GM23248 (cell line): ENCODE measurements around the gene ZNF33B. TPM values are rescaled to one million over a fixed set of nuclear protein-coding genes. Genes with fewer than 3 reads are reported as not detected.

Experiments used
- DNase-seq: peaks from one replicate; pipeline ENCODE4 v3.0.0-alpha.2; 2015
- H2AFZ ChIP-seq: fragments of 200-600 bp; sonication (generic); 2 replicates; pipeline ENCODE4 v1.6.1; 2016; ENCODE audit warnings: antibody characterized with exemption
- H3F3A ChIP-seq: fragments of 200-600 bp; sonication (generic); 2 replicates; pipeline ENCODE4 v1.6.1; 2016; ENCODE audit warnings: mild to moderate bottlenecking, antibody characterized with exemption, mixed run types; ENCODE audit not compliant: insufficient read depth
- H3K27ac ChIP-seq: fragments of 200-600 bp; sonication (generic); 2 replicates; pipeline ENCODE4 v1.5.1; 2016; ENCODE audit warnings: mild to moderate bottlenecking
- H3K27me3 ChIP-seq: fragments of 200-600 bp; sonication (generic); replicated peaks from 2 replicates; pipeline ENCODE4 v1.6.1; 2016; ENCODE audit warnings: mild to moderate bottlenecking; ENCODE audit not compliant: insufficient read depth
- H3K36me3 ChIP-seq: fragments of 200-600 bp; sonication (generic); 2 replicates; pipeline ENCODE4 v1.6.1; 2016; ENCODE audit warnings: low read depth, mild to moderate bottlenecking
- H3K4me1 ChIP-seq: fragments of 200-600 bp; sonication (generic); 2 replicates; pipeline ENCODE4 v1.6.1; 2016; ENCODE audit warnings: mild to moderate bottlenecking; ENCODE audit not compliant: insufficient read depth
- H3K4me2 ChIP-seq: fragments of 200-600 bp; sonication (generic); one replicate; pipeline ENCODE4 v1.6.1; 2016; ENCODE audit warnings: mild to moderate bottlenecking; ENCODE audit not compliant: unreplicated experiment
- H3K4me3 ChIP-seq: fragments of 200-600 bp; sonication (generic); 2 replicates; pipeline ENCODE4 v1.5.1; 2016; ENCODE audit warnings: mild to moderate bottlenecking
- H3K79me2 ChIP-seq: fragments of 200-600 bp; sonication (generic); 2 replicates; pipeline ENCODE4 v1.6.1; 2016; ENCODE audit warnings: mild to moderate bottlenecking; ENCODE audit not compliant: insufficient read depth
- H3K9ac ChIP-seq: fragments of 200-600 bp; sonication (generic); 2 replicates; pipeline ENCODE4 v1.6.1; 2016; ENCODE audit warnings: mild to moderate bottlenecking
- H3K9me2 ChIP-seq: fragments of 200-600 bp; sonication (generic); 2 replicates; pipeline ENCODE4 v1.6.1; 2016; ENCODE audit warnings: mixed run types, mild to moderate bottlenecking, moderate library complexity; ENCODE audit not compliant: insufficient read depth
- H3K9me3 ChIP-seq: fragments of 200-600 bp; sonication (generic); one replicate; pipeline ENCODE4 v1.6.1; 2017; ENCODE audit warnings: low read depth
- H4K20me1 ChIP-seq: fragments of 200-600 bp; sonication (generic); 2 replicates; pipeline ENCODE4 v1.6.0; 2016; ENCODE audit not compliant: insufficient read depth
- EZH2 ChIP-seq: fragments of 200-600 bp; sonication (generic); IDR thresholded peaks from 2 replicates; pipeline ENCODE4 v1.6.1; 2018; ENCODE audit warnings: antibody characterized with exemption, mild to moderate bottlenecking; ENCODE audit not compliant: insufficient read depth, poor library complexity, severe bottlenecking
- EZH2phosphoT487 ChIP-seq: fragments of 200-600 bp; sonication (generic); IDR thresholded peaks from 2 replicates; pipeline ENCODE4 v1.6.1; 2018; ENCODE audit warnings: antibody characterized with exemption, moderate library complexity, mild to moderate bottlenecking, low read depth; ENCODE audit not compliant: insufficient read depth
- WGBS, 2 experiments: methylation state at CpG; one replicate each; pipeline ENCODE4 v1.1.6; 2015 to 2017; ENCODE audit warnings: low lambda C conversion rate in 2 of 2, low coverage in 1 of 2; ENCODE audit errors: missing lambda C conversion rate in 2 of 2; 5-methylcytosine and 5-hydroxymethylcytosine counted together
- in situ Hi-C: fragments of 300-500 bp; cut with MboI; formaldehyde crosslinking; loops from 2 replicates; pipeline ENCODE4 v1.15.0; 2020
- polyA plus RNA-seq: library from polyadenylated mRNA; unstranded; fragments of >200 nt; fragmentation: Nextera tagmentation; extraction: Ambion mirVana; gene quantifications from 2 replicates; pipeline ENCODE4 v1.2.1, GENCODE V29; 2016
- small RNA-seq: library from RNA; depleted of rRNA; stranded (forward); fragments of <200 nt; gene quantifications from one replicate; pipeline ENCODE3, GENCODE V24; 2014; ENCODE audit warnings: low read depth, low replicate concordance
- total RNA-seq: library from RNA; depleted of rRNA; stranded (reverse); fragments of >200 nt; shearing (Covaris generic); gene quantifications from 2 replicates; pipeline ENCODE4 v1.2.3, GENCODE V29; 2014; rRNA removed

The ZNF33B gene
- total and polyA plus RNA-seq, 2 experiments from 2014 or later, result 1.9 to 2.5 TPM

DNA sequence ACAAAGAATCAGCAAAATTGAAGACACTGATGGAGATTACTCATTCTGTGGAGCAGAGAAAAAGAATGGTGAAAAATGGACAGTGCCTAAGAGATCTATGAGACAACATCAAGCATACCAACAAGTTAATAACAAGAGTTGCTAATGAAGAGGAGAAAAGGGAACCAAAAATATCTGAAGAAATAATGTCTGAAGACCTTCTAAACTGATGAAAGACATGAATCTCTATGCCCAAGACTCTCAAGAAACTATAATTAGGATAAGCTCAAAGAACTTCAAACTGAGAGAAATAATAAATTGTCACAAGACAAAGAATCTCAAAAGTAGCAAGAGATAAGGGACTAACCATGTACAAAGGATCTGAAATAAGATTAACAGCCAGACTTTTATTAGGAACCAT is 93.4 kb downstream of the ZNF33B start:
- TF ChIP-seq EZH2 (no peak), EZH2phosphoT487 (no peak)
- H3K4me2 ChIP-seq, result no peak overlapping the region
- peak; percentile 5 for DNase-seq
- no peaks in the 10 kb centered on the region for H3K27me3 ChIP-seq
- H3K9ac ChIP-seq, result no peak overlapping the region
- no peaks in the 10 kb centered on the region for H3K9me2 ChIP-seq
- no peak overlapping the region for H3K27ac ChIP-seq
- peaks cover 12% of the 10 kb centered on the region; the same call in 1 of the 2 replicates for H3K36me3 ChIP-seq
- H4K20me1 ChIP-seq, result no peaks in the 10 kb centered on the region
- peaks cover 30% of the 10 kb centered on the region; the same call in 1 of the 2 replicates for H3K79me2 ChIP-seq
- no peaks in the 10 kb centered on the region for H3K4me1 ChIP-seq
- peaks cover 2% of the 10 kb centered on the region for H3K9me3 ChIP-seq
- H3K4me3 ChIP-seq, result no peak overlapping the region
- H3F3A ChIP-seq, result no peaks in the 10 kb centered on the region
- in situ Hi-C loops, result no loop called here
- H2AFZ ChIP-seq, result no peak overlapping the region

DNA sequence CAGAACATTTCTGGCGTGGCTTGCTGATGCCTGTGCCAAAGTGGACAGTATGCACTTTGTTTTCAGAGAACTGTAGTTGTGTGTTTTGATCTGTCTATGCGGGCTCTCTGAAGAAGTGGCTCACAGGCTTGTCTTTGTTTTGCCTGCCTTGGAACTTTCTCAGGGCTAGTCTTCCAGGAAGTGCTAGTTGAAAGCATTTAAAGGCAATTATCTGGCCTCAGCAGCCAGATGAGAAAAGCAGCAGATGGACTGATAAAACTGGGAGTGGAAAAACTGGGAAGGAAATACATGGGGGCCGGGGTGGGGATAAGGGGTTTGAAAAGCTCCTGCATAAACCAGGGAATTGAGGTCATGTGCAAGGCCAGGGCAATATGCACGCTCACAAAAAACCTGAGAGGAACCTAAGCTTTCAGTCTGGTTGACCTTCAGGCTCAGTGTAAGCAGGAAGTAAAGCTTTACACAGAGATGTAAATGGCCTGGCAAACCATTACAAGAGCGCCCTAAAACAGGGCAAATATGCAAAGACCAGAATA is 94.5 kb downstream of the ZNF33B start:
- Histone ChIP-seq H3K4me1 (no peaks in the 10 kb centered on the region), H3K4me2 (no peak overlapping the region), H3K79me2 (peaks cover 27% of the 10 kb centered on the region; the same call in 1 of the 2 replicates), H2AFZ (no peak overlapping the region), H3F3A (no peaks in the 10 kb centered on the region), H3K9ac (no peak overlapping the region), H3K27me3 (no peaks in the 10 kb centered on the region), H3K27ac (no peak overlapping the region), H4K20me1 (no peaks in the 10 kb centered on the region), H3K9me3 (peaks cover 2% of the 10 kb centered on the region), H3K4me3 (no peak overlapping the region), H3K36me3 (peaks cover 12% of the 10 kb centered on the region; the same call in 1 of the 2 replicates), H3K9me2 (no peaks in the 10 kb centered on the region)
- in situ Hi-C loops, result no loop called here
- WGBS, 2 experiments, result 88 to 94% methylated on average over 5 of the region's 5 CpGs
- TF ChIP-seq EZH2phosphoT487 (no peak), EZH2 (no peak)
- no peak for DNase-seq

Small RNA genes within 50 kb of the gene (small RNA-seq; reads per million reads assigned to genes)
- not detected for gene AL022345.1
- not detected for gene AL022345.2
- not detected for gene AL022345.3
- gene FXYD6P1, result not detected
- not detected for gene RNU6-1170P

Other genes with a start within 250 kb of the ZNF33B start
- gene BMS1, start 144.2 kb upstream of the ZNF33B start, total RNA-seq, result 13.9 and 14.7 TPM in 2 replicates
- gene BMS1, start 144.2 kb upstream of the ZNF33B start, polyA plus RNA-seq, result 14.2 and 15.0 TPM in 2 replicates